Activated gamma-delta T cell treated with anti-CD3 and anti-CD28 coated beads, Interleukin-2, amount 50 U/mL, for 16 hours (primary cell): ENCODE measurements around the gene USH1G.
"Not testable (repeated sequence)": the region's sequence is repeated elsewhere in the genome, so short reads cannot be mapped to it uniquely, and the experiment has no call there.

ENCODE experiments used
- DNase-seq: peaks from one replicate; pipeline ENCODE4 v3.0.0-alpha.2; 2020; ENCODE audit warnings: low read depth

Gene USH1G

DNA sequence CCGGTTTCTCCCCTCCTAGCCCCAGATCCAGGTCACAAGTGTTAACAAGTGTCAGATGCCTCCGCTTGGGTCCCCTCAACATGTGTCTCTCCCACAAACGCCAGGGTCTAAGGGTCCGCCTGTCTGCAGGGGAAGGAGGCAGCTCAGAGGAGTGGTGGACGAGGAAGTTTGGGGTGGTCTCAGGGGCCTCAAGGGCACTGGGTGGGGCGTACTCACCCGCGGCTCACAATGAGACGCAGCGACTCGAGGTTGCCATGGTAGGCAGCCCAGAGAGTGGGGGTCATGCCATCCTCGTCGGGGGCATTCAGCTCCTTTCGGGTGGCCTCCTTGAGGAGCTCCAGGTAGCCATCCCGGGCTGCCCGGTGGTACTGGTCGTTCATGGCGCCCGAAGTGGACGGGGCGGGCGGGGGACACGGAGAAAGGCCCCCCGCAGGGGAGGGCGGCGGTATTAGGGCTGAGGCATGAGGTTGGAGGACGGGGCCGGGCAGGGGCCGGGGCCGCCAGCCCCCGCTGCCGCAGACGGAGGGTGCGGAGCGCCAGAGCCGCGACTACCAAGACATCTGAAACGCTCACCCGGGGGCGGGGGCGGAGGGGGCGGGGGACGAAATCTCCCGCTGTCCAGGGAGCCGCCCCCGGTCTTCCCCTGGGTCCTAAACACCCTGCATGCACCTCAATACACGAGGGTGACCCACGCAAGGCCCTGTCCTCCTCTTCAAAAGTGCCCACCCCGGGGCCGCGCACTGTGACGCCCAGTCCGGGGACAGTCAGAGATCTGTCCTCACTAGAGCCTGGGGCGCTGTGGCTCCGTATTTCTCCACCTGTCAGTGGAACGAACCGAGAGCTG, at the start of gene USH1G:
Gene USH1G, minus strand, starts transcription at position 562 of the 844 bp plus-strand sequence. Its CDS starts 182 bp downstream, at position 380.
- no peak for DNase-seq

DNA sequence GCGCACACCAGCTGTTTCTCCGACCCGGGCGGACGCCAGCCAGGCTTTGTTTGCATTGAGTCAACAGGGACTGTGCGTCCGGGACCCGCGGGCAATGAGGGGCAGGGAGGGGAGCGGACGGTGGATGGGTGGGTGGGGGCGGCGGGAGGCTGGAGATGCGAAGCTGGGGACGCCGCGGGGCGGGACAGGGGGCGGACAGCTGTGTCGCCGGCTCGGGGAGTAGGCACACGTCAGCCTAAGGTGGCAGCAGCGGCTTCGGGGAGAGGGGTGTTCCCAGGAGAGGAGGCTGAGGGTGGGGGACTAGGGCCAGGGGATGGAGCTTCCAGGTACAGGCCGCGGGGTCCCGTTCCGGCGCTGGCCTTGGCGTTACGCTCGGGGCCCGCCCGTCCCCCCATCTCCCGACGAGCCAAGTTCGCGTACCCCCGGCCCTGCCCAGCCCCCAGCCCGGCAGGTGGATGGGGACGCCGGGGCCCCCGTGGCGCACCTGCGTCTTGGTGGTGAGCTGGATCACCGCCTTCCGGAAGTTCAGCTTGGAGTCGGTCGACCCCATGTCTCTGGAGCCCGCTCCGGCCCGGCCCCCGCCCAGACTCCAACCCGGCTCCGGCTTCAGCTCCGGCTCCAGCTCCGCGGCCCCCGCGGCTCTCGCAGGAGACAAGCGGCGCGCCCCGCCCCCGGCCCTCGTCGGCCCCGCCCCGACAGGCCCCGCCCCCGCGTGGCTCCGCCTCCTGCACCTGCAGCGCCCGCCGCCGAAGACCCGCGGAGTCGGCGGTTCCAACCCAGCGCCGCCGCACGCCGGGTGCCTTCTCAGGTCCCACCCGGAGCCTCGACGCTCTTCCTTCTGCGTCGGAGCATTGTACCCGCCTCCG, 49.3 kb upstream of the USH1G start, which contains the start of gene HID1:
Gene HID1, minus strand, starts transcription at position 653 of the 866 bp plus-strand sequence. Its CDS starts 103 bp downstream, at position 550.
- peak; percentile 70 for DNase-seq

DNA sequence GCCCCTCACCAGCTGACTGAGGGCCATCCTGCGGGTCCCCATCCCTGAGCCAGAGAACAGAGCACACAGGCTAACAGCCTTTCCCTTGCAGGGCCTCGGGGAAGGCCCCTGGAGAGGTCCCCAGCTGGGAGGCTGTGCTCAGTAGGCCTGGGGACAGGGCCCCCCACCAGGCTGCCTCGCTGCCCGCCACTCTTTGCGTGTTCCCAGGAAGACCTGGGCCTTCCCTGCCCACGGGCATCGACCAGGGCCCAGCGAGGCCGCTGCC, 48.7 kb upstream of the USH1G start:
- no peak for DNase-seq

DNA sequence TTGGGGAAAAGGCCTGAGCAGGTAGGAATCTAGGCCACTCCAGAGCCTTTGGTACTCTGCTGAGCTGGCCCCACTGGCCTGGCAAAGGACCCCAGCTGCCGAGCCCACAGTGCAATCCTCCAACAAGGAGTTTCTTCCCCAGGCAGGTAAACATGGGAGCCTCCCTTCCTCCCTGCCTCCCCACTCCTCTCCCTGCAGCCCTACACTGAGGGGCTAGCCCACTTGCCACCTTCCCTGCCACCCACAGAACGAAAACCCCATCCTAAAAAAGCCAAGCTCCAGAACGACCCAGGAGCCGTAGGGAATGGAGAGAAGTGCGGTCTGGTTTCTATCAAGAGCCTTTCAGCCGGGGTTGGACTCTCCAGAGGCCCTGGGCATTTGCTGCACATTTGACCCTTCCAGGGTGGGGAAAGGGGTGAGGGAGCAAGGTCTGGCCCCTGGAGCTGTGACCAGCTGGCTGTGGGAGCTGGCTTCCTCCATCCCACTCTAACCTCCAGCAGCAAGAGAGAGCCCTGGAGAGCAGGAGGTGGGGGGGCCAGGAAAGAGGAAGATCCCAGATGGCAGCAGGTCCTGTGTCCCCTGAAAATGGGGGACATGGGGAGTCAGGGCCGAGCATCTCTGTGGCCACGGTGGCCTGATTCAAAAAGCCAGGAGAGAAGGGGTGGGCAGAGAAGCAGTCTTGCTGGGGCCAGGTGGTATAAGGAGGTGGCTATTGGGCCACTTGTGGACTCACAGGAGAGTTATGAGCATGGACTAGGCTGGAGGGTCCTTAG, 48.2 kb upstream of the USH1G start:
- DNase-seq = no peak

DNA sequence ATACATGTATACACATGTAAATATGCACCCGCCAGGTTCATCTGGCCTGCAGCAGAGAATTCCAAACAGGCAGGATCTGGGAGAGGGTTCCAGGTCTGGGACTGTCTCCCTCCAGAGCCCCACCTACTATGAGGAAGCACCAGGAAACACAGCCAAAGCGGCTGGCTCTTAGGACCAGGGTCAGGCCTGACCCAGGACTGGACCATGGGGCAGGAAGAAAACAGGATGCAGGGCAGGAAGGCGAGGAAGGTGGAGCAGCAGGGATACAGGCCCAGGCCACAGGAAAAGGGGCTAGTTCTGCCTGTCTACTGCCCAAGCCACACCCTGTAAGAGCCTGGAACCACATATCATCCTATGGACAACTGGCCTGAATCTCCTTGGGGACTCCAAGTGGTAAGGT, 47.3 kb upstream of the USH1G start:
- no peak for DNase-seq

DNA sequence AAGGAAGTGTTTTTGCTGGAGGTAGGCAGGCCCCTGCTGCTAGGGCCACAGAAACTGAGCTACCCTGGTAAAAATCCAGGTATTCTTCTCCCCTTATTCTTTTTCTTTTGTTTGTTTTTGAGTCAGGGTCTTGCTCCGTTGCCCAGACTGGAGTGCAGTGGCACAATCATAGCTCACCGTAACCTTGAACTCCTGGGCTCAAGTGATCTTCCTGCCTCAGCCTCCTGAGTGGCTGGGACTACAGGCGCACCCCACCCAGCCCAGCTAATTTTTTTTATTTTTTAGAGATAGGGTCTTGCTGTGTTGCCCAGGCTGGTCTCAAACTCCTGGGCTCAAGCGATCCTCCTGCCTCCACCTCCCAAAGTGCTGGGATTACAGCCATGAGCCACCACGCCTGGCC, 46.4 kb upstream of the USH1G start:
- DNase-seq = not testable (repeated sequence)

GRCh38 chr17:74968361-74968780, 45.3 kb upstream of the USH1G start:
- no peak for DNase-seq

DNA sequence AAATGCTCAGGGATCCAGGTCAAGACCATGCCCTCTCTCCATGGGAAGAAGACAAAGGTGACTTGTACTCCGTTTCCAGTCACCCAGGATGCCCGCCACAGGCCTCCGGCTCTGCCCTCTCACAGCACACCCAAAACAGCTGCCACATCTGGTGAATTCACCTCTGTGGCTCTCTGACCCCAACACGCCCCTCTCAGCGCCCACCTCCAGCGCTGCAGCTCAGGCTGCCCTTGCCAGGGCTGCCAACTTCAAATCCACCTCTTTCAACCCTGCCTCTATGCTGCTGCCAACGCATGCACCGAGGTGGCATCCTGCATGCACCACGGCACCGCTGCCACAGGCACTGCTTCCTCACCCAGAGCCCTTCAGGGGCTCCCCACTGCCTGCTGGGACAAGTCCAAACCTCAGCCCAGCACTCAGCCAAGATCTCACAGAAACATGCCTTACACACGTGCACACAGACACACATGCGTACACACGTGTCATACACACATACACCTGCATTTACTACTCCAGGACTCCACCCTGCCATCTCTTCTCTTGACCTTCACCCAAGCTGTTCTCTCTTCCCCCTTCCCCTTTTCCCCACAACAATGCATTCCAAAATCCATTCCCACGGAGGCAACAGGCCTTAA, 42.0 kb upstream of the USH1G start:
- DNase-seq = no peak

DNA sequence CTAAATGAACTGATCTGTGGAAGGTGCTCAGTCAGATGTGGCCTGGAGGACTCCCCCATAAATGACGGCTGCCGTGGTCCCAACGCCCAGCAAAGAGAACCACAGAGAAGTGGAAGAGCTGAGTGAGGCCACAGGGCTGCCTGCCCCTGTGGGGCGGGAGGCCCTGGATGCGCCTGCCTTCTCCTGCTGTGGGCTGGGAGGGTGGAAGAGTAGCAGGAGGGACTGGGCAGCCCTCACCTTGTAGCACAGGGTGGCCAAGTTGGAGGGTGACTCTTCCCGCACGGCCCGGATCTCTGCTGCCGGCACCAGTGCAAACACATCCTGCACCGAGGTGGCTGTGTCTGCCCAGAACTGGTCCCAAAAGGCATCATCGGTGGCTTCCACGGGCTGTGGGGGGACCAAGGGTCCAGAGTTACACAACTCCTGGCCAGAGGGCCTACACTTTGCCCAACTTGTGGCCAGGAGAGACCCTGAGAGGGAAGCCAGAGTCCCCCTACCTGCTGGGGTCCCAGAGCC, 41.2 kb upstream of the USH1G start:
- DNase-seq = no peak

GRCh38 chr17:74963656-74964055, 40.6 kb upstream of the USH1G start:
- no peak for DNase-seq

DNA sequence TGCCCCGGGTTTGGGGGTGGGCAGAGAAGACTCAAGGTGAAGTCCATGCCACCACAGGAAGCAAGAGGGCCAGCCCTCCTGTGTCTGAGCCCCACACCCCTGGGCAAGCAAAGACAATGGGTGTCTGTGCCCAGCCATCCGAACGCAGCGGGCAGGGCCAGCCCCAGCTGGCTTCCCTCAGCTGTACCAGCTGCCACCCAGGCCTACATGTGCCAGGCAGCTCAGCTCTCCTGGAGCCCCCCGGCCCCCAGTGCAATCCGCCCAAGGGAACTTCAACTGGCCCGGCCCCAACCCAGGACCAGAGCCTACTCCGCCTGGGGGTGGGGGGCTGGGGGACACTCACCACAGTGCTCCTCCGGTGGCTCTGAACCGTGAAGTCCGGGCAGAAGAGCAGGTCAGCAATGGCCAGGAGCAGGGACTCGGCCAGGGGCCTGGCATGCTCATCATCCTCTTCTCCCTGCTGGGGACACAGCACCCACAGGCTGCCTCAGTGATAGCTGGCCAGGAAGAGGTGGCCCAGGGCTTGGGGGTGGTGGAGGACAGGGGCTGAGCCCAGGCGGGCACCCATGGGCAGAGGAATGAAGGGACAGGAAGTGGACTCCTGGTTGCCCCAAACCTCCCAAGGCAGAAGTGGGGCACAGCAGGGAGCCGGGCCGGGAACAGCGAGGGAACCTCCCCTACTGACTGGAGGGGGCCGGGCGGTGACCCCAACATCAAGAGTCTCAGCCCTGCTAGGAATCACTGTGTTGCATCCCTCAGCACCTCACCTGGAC, 39.8 kb upstream of the USH1G start:
- no peak for DNase-seq

DNA sequence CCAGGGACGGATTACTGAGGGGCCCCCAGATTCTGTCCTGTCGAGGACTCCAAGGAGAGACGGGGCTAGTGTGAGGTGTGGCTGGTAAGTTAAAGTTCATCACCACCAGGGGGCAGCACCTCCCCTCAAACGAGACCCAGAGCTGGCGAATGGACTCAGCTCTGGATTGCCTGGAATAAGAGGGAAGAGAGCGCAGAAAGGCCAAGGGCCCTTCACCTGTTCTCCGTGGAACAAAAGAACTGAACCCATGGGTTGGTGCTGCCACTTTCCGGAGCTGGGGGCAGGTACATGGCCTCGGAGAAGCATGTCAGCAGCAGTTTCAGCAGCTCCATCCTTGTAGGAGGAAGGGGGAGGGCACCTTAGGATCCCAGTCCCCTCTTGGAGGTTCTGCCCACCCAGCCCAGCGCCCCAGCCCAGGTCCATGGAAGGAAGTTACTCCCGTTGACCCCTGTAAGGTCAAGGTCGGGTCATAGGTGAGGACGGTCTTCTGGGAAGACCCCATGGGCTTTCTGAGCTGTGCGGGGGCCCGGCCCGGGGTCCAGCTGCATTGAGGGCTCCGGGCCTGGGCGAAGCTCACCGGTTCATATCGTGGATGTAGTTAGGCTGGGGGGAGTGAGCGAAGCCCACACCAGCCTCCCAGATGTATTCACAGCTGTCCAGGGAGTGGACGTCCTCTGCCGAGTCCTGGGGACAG, 38.7 kb upstream of the USH1G start:
- DNase-seq = peak; percentile 77

GRCh38 chr17:74960570-74961342, 37.7 kb upstream of the USH1G start:
- DNase-seq = no peak

DNA sequence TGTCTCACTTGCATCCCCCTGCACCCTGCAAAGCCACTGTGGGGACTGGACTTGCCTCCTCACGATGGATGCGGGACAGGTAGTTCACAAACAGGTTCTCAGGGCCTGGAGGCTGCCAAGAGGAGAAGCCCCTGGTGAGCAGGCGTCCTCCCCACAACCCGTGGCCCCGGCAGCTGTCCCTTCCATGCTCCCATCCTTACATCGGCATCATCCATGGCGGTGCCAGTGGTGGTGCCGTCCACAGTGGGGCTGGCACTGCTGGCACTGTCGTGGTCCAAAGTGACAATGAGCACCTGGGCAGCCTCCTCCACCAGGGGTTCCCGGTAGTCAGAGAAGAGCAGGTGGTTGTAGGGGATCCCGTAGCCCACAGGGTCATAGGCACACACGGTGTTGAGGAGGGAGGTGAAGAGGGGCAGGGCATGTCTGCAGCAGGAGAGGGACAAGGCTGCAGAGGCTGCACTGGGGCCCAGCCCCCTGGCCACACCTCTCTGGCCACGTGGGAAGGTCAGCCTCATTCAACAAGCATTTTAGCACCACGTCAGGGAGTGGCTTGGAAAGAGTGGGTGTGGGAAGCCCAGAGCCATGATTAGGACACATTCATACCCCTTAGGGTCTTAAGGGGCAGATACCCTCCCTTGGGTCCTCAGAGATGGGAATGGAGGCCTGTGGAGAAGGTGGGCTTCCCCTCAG, 36.9 kb upstream of the USH1G start:
- no peak for DNase-seq

GRCh38 chr17:74957935-74958740, 35.1 kb upstream of the USH1G start:
- peak; percentile 71 for DNase-seq

- no peak for DNase-seq
Measured at GRCh38 chr17:74956093-74956492, 33.0 kb upstream of the USH1G start.

DNA sequence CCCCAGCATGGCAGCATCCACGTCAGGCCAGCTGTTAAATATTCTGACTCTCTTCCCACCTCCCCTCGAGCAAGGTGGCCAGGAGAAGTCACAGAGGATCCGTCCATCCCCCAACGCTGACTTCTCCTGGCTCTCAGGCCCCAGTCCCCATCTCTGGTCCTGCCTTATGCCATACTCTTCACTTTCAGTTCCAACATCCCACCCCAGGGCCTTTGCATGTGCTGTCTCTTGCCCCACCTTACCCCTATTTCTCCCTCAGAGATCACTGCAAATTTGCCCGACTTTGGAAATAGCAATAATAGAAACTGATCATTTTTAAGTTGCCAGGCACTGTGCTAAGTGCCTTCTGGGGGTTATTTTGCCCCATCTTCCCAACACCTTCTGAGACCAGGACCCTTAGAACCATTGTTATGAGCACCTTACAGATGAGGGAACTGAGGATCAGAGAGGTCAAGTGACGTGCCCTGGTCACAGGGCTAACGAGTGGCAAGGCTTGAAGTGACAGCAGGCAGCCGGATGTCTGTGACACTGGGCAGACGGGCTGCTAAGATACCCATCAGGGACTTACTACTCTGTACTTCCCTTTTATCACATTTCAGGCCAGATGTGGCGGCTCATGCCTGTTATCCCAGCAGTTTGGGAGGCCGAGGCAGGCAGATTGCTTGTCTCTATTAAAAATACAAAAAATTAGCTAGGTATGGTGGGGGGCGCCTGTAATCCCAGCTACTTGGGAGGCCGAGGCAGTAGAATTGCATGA, 31.8 kb upstream of the USH1G start:
- no peak for DNase-seq
